GM23248 (cell line): ENCODE data around the gene CCNJL. TPM values are rescaled to one million over a fixed set of nuclear protein-coding genes. Genes with fewer than 3 reads are reported as not detected.

Source experiments
- DNase-seq: peaks from one replicate; pipeline ENCODE4 v3.0.0-alpha.2; 2015
- H2AFZ ChIP-seq: fragments of 200-600 bp; sonication (generic); 2 replicates; pipeline ENCODE4 v1.6.1; 2016; ENCODE audit warnings: antibody characterized with exemption
- H3F3A ChIP-seq: fragments of 200-600 bp; sonication (generic); 2 replicates; pipeline ENCODE4 v1.6.1; 2016; ENCODE audit warnings: mild to moderate bottlenecking, antibody characterized with exemption, mixed run types; ENCODE audit not compliant: insufficient read depth
- H3K27ac ChIP-seq: fragments of 200-600 bp; sonication (generic); 2 replicates; pipeline ENCODE4 v1.5.1; 2016; ENCODE audit warnings: mild to moderate bottlenecking
- H3K27me3 ChIP-seq: fragments of 200-600 bp; sonication (generic); replicated peaks from 2 replicates; pipeline ENCODE4 v1.6.1; 2016; ENCODE audit warnings: mild to moderate bottlenecking; ENCODE audit not compliant: insufficient read depth
- H3K36me3 ChIP-seq: fragments of 200-600 bp; sonication (generic); 2 replicates; pipeline ENCODE4 v1.6.1; 2016; ENCODE audit warnings: low read depth, mild to moderate bottlenecking
- H3K4me1 ChIP-seq: fragments of 200-600 bp; sonication (generic); 2 replicates; pipeline ENCODE4 v1.6.1; 2016; ENCODE audit warnings: mild to moderate bottlenecking; ENCODE audit not compliant: insufficient read depth
- H3K4me2 ChIP-seq: fragments of 200-600 bp; sonication (generic); one replicate; pipeline ENCODE4 v1.6.1; 2016; ENCODE audit warnings: mild to moderate bottlenecking; ENCODE audit not compliant: unreplicated experiment
- H3K4me3 ChIP-seq: fragments of 200-600 bp; sonication (generic); 2 replicates; pipeline ENCODE4 v1.5.1; 2016; ENCODE audit warnings: mild to moderate bottlenecking
- H3K79me2 ChIP-seq: fragments of 200-600 bp; sonication (generic); 2 replicates; pipeline ENCODE4 v1.6.1; 2016; ENCODE audit warnings: mild to moderate bottlenecking; ENCODE audit not compliant: insufficient read depth
- H3K9ac ChIP-seq: fragments of 200-600 bp; sonication (generic); 2 replicates; pipeline ENCODE4 v1.6.1; 2016; ENCODE audit warnings: mild to moderate bottlenecking
- H3K9me2 ChIP-seq: fragments of 200-600 bp; sonication (generic); 2 replicates; pipeline ENCODE4 v1.6.1; 2016; ENCODE audit warnings: mixed run types, mild to moderate bottlenecking, moderate library complexity; ENCODE audit not compliant: insufficient read depth
- H3K9me3 ChIP-seq: fragments of 200-600 bp; sonication (generic); one replicate; pipeline ENCODE4 v1.6.1; 2017; ENCODE audit warnings: low read depth
- H4K20me1 ChIP-seq: fragments of 200-600 bp; sonication (generic); 2 replicates; pipeline ENCODE4 v1.6.0; 2016; ENCODE audit not compliant: insufficient read depth
- EZH2 ChIP-seq: fragments of 200-600 bp; sonication (generic); IDR thresholded peaks from 2 replicates; pipeline ENCODE4 v1.6.1; 2018; ENCODE audit warnings: antibody characterized with exemption, mild to moderate bottlenecking; ENCODE audit not compliant: insufficient read depth, poor library complexity, severe bottlenecking
- EZH2phosphoT487 ChIP-seq: fragments of 200-600 bp; sonication (generic); IDR thresholded peaks from 2 replicates; pipeline ENCODE4 v1.6.1; 2018; ENCODE audit warnings: antibody characterized with exemption, moderate library complexity, mild to moderate bottlenecking, low read depth; ENCODE audit not compliant: insufficient read depth
- WGBS, 2 experiments: methylation state at CpG; one replicate each; pipeline ENCODE4 v1.1.6; 2015 to 2017; ENCODE audit warnings: low lambda C conversion rate in 2 of 2, low coverage in 1 of 2; ENCODE audit errors: missing lambda C conversion rate in 2 of 2; 5-methylcytosine and 5-hydroxymethylcytosine counted together
- in situ Hi-C: fragments of 300-500 bp; cut with MboI; formaldehyde crosslinking; loops from 2 replicates; pipeline ENCODE4 v1.15.0; 2020
- polyA plus RNA-seq: library from polyadenylated mRNA; unstranded; fragments of >200 nt; fragmentation: Nextera tagmentation; extraction: Ambion mirVana; gene quantifications from 2 replicates; pipeline ENCODE4 v1.2.1, GENCODE V29; 2016
- total RNA-seq: library from RNA; depleted of rRNA; stranded (reverse); fragments of >200 nt; shearing (Covaris generic); gene quantifications from 2 replicates; pipeline ENCODE4 v1.2.3, GENCODE V29; 2014

The CCNJL gene
- total and polyA plus RNA-seq, 2 experiments from 2014 or later = 0.43 TPM; not detected in 1

DNA sequence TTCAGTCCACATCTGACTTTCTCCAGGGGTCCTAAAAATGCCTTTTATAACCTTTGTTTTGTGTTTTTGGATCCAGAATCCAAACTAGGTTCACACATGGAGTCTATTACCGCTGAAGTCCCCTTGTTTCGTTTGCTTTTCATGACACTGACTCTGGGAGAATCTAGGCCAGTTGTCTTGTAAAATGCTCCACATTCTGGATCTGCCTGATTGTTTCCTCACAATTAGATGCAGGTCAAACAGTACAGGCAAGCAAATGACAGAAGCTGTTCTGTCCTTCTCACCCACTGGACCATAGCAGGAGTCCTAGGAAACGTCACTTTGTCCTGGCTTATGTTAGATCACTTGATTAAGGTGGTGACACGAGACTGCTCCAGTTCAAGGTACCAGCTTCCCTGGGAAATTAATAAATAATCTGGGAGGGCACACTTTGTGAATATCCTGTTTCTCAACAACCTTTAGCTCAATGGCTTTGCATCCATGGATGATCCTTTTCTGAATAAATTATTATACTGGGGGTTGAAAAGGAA, 49.0 kb downstream of the CCNJL start:
- TF ChIP-seq EZH2phosphoT487 = no peak
- no peak for TF ChIP-seq EZH2
- no peaks in the 10 kb centered on the region for H3K9me2 ChIP-seq
- no peak overlapping the region for H3K4me3 ChIP-seq
- no peak for DNase-seq
- peaks cover 9% of the 10 kb centered on the region; the same call in 1 of the 2 replicates for H3K27me3 ChIP-seq
- no peaks in the 10 kb centered on the region for H3F3A ChIP-seq
- 21 to 23% methylated on average over 4 of the region's 4 CpGs for WGBS, 2 experiments
- no peaks in the 10 kb centered on the region for H3K79me2 ChIP-seq
- H3K36me3 ChIP-seq = no peaks in the 10 kb centered on the region
- no peak overlapping the region for H3K9ac ChIP-seq
- in situ Hi-C loops = no loop called here
- no peak overlapping the region for H2AFZ ChIP-seq
- no peak overlapping the region for H3K27ac ChIP-seq
- no peaks in the 10 kb centered on the region for H4K20me1 ChIP-seq
- H3K9me3 ChIP-seq = no peaks in the 10 kb centered on the region
- H3K4me1 ChIP-seq = no peaks in the 10 kb centered on the region
- H3K4me2 ChIP-seq = no peak overlapping the region

DNA sequence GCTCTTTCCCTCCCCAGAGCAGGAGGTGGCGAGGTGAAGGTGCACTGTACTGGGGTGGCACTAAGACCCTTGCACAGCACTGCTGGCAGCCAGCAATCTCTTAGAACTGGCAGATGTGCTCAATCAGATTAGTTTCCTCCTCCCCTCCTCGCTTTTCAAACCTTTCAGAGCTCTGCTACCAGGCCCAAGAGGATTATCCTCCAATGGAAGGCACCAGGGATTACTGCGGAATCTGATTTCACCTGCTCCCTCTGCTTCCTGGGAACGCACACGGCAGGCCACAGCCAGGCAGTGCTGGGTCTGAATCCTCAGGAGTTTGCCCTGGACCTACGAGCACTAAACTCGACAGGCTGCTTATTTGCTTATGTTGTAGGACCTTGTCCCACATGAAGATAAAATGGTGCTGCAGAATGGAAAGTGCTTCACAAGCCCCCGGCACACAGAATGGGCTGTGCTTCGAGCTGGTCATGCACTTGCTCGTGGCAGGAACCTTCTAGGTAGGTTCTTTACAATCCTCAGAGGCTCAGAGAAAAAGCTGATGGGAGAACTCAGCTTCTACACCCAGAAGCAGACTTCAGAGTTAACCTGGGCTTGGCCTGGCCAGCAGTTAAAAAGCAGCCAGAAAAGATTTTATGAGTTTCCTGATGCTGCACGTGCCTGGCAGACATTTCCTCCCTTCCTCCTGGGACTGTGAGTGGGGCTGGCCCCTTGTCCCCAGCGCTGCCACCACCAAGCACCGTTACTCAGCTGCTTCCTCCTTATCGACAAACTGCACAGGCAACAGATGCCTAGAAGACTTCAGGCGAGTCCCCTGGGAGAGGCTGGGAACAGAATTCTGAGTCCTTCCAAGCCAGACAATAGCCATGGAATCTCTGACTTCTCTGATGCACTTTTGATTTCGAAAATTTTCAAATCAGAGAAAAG, 50.0 kb downstream of the CCNJL start:
- Histone ChIP-seq H3K4me1 (no peaks in the 10 kb centered on the region), H3K4me3 (no peak overlapping the region), H3K9ac (no peak overlapping the region), H4K20me1 (no peaks in the 10 kb centered on the region), H3K27me3 (peaks cover 9% of the 10 kb centered on the region; the same call in 1 of the 2 replicates), H2AFZ (no peak overlapping the region), H3F3A (no peaks in the 10 kb centered on the region), H3K9me2 (no peaks in the 10 kb centered on the region), H3K4me2 (no peak overlapping the region), H3K27ac (no peak overlapping the region), H3K79me2 (no peaks in the 10 kb centered on the region), H3K36me3 (no peaks in the 10 kb centered on the region), H3K9me3 (no peaks in the 10 kb centered on the region)
- 57 to 58% methylated on average over 16 of the region's 16 CpGs for WGBS, 2 experiments
- in situ Hi-C loops = no loop called here
- TF ChIP-seq EZH2phosphoT487 = no peak
- no peak for TF ChIP-seq EZH2
- peak; percentile 13 for DNase-seq

DNA sequence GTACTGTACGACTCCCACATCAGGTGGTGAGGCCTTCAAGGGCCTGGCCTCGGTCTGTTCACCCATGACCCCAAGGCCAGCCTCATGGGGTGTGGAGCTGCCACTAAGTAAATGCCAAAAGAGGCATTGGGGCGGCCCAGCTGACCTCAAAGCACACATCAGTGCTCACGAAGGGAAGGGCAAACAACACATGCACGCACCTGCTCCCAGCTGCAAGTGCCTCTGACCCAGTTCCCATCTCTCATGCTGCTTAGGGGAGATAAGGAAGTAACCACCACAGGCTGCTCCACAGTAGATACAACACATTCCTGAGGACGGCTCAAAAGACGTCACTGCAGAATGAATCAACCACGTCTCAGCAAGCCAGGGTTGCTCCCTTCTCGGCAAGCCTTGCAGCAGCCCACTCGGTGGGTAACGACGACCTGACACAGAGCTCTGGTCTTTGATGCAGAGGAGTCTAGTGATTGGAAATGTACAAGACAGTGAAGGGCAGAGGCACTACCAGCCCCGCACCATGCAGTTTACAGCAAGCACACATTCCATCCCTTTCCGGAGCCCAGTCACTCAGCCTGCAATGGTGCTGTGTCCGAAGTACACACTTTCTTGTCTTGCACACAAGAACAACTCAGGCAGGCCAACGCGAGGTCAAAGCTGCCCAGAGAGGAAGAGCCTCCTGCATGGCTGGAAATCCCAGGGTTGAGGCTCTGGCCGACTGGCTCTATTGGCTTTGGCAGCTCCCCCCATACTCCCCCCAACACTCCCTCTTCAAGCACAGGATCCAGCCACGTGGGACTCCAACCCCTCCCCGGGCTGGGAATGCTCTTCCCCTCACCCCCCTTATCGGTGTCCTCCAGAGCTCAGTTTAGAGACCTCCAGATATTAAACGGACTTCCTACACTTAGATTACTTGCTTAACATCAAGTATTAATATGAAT, 51.2 kb downstream of the CCNJL start:
- Histone ChIP-seq H3K9ac (no peak overlapping the region), H3K4me1 (no peaks in the 10 kb centered on the region), H3K27ac (no peak overlapping the region), H3K4me3 (no peak overlapping the region), H3K36me3 (no peaks in the 10 kb centered on the region), H2AFZ (no peak overlapping the region), H3K9me2 (no peaks in the 10 kb centered on the region), H3K4me2 (no peak overlapping the region), H3F3A (no peaks in the 10 kb centered on the region), H4K20me1 (no peaks in the 10 kb centered on the region), H3K9me3 (no peaks in the 10 kb centered on the region), H3K79me2 (no peaks in the 10 kb centered on the region), H3K27me3 (peaks cover 9% of the 10 kb centered on the region; the same call in 1 of the 2 replicates)
- in situ Hi-C loops = no loop called here
- no peak for TF ChIP-seq EZH2
- TF ChIP-seq EZH2phosphoT487 = no peak
- no peak for DNase-seq
- 78 to 80% methylated on average over 21 to 22 of the region's 22 CpGs for WGBS, 2 experiments
